Sigmoid colon (tissue), 7 donors: ENCODE results near the gene ZNF138. TPM values are rescaled to one million over a fixed set of nuclear protein-coding genes. Genes with fewer than 3 reads are reported as not detected.
"Not testable (repeated sequence)": the region's sequence is repeated elsewhere in the genome, so short reads cannot be mapped to it uniquely, and the experiment has no call there.

Source experiments
- DNase-seq: peaks from one replicate; pipeline ENCODE4 v3.0.0-alpha.2; 2019
- H3K27ac ChIP-seq, 4 donors: fragments of 200-600 bp; sonication (generic); one replicate each; pipeline ENCODE4 v1.5.1; 2016 to 2019; ENCODE audit warnings: mild to moderate bottlenecking in 1 of 4
- H3K27me3 ChIP-seq, 3 donors: fragments of 200-600 bp; sonication (generic); one replicate each; pipeline ENCODE4 v1.5.1; 2019; ENCODE audit warnings: mild to moderate bottlenecking in 1 of 3
- H3K36me3 ChIP-seq, 4 donors: fragments of 200-600 bp; sonication (generic); one replicate each; pipeline ENCODE4 v1.5.1; 2016 to 2019
- H3K4me1 ChIP-seq, 4 donors: fragments of 200-600 bp; sonication (generic); one replicate each; pipeline ENCODE4 v1.5.1; 2017 to 2019
- H3K4me3 ChIP-seq, 4 donors: fragments of 200-600 bp; sonication (generic); one replicate each; pipeline ENCODE4 v1.5.1; 2017 to 2019; ENCODE audit warnings: mild to moderate bottlenecking in 2 of 4, moderate library complexity in 1 of 4
- H3K9me3 ChIP-seq, 4 donors: fragments of 200-600 bp in 3 of 4; sonication (generic) in 3 of 4; one replicate each; pipeline versions ENCODE4 v1.5.1 to v1.6.1; 2013 to 2019
- EP300 ChIP-seq, 4 donors: sonication (generic); formaldehyde crosslinking; IDR thresholded peaks; one replicate each; pipeline ENCODE4 v1.6.1; 2017; ENCODE audit warnings: antibody characterized with exemption in 4 of 4
- POLR2A ChIP-seq, 2 donors: fragments of 450-650 bp; IDR thresholded peaks; one replicate each; pipeline ENCODE4 v1.6.1; 2016; ENCODE audit warnings: antibody characterized with exemption in 2 of 2, mild to moderate bottlenecking in 2 of 2, moderate library complexity in 2 of 2
- POLR2AphosphoS5 ChIP-seq, 4 donors: sonication (generic); formaldehyde crosslinking; IDR thresholded peaks; one replicate each; pipeline ENCODE4 v1.6.1; 2017; ENCODE audit warnings: antibody characterized with exemption in 4 of 4
- WGBS, 2 donors: extraction: QIAGEN DNeasy Blood & Tissue Kit; methylation state at CpG; one replicate each; pipeline ENCODE4 v1.1.7; 2013; 5-methylcytosine and 5-hydroxymethylcytosine counted together
- intact Hi-C: fragments of 100-400 bp; cut with DNase I; formaldehyde crosslinking; loops from one replicate; pipeline ENCODE4 v1.15.1; 2023
- polyA plus RNA-seq, 3 donors: library from polyadenylated mRNA; stranded (reverse); fragments of 200-250 nt; gene quantifications; one replicate each; pipeline ENCODE4 v1.2.3, GENCODE V29; 2013
- total RNA-seq, 4 donors: library from RNA; depleted of rRNA; stranded (reverse); fragments of >200 nt; gene quantifications; one replicate each; pipeline ENCODE4 v1.1.0, GENCODE V29; 2016
- TF ChIP-seq, protein P1 (sequence below), 4 experiments: fragments of 450-650 bp in 3 of 4; fragments of 200-600 bp in 1 of 4; IDR thresholded peaks; one replicate each; pipeline ENCODE4 v1.5.1; 2016 to 2019; ENCODE audit warnings: antibody characterized with exemption in 4 of 4, mild to moderate bottlenecking in 3 of 4, moderate library complexity in 2 of 4
- donor health status: healthy with polysubstance abuse.
- donor health status: Bipolar disorder and iron deficiency.
- donor health status: healthy.

Gene ZNF138
- total and polyA plus RNA-seq, 7 donors: 3.9 to 26.0 (median 8.4) TPM

DNA sequence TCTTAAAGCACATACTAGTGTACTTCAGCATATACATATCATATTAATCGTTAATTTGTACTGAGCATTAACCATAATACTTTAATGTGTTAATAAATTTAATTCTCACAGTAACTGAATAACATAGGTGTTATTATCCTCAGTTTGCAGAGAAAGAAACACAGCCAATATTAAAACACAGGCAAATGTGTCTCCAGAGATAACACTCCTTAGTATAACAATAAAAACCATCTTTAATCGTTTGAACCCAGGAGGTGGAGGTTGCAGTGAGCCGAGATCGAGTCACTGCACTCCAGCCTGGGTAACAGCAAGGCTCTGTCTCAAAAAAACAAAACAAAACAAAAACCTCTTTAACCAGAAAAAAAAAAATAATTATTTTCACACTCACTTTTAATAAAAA is 59.5 kb downstream of the ZNF138 start:
- 77 to 91% methylated on average over 4 of the region's 4 CpGs for WGBS, 2 donors
- TF ChIP-seq EP300 (IDR thresholded peaks at IDR 0.05): no peak
- no peak for TF ChIP-seq POLR2A (IDR thresholded peaks at IDR 0.05)
- TF ChIP-seq POLR2AphosphoS5 (IDR thresholded peaks at IDR 0.05): no peak
- TF ChIP-seq, protein P1, sequence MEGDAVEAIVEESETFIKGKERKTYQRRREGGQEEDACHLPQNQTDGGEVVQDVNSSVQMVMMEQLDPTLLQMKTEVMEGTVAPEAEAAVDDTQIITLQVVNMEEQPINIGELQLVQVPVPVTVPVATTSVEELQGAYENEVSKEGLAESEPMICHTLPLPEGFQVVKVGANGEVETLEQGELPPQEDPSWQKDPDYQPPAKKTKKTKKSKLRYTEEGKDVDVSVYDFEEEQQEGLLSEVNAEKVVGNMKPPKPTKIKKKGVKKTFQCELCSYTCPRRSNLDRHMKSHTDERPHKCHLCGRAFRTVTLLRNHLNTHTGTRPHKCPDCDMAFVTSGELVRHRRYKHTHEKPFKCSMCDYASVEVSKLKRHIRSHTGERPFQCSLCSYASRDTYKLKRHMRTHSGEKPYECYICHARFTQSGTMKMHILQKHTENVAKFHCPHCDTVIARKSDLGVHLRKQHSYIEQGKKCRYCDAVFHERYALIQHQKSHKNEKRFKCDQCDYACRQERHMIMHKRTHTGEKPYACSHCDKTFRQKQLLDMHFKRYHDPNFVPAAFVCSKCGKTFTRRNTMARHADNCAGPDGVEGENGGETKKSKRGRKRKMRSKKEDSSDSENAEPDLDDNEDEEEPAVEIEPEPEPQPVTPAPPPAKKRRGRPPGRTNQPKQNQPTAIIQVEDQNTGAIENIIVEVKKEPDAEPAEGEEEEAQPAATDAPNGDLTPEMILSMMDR (IDR thresholded peaks at IDR 0.05): no peak
- Histone ChIP-seq H3K9me3 (no peaks in the 10 kb centered on the region), H3K4me3 (no peak overlapping the region), H3K27me3 (no peaks in the 10 kb centered on the region), H3K27ac (no peak overlapping the region), H3K36me3 (no peaks in the 10 kb centered on the region), H3K4me1 (no peaks in the 10 kb centered on the region)
- intact Hi-C loops: no loop called here
- no peak for DNase-seq

DNA sequence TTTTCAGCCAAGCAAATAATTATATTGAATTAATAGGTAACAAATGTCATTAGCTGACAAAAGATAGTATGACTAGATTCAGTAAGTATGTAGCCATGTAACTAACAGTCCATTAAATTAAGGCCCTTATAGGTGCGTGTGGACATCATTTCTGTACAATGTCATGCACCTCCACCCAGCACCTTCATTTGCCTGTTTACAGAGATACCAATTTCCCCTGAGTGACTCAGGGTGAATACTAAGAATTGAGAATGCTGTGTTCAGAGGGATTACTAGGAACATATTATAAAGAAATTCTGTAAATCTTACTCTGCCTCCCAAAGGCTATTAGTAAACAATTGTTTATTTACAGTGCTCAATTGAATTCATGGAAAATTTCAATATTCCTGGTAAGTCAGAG is 60.7 kb downstream of the ZNF138 start:
- DNase-seq: no peak
- TF ChIP-seq EP300 (IDR thresholded peaks at IDR 0.05): no peak
- no peak for TF ChIP-seq POLR2A (IDR thresholded peaks at IDR 0.05)
- no peak for TF ChIP-seq POLR2AphosphoS5 (IDR thresholded peaks at IDR 0.05)
- TF ChIP-seq, protein P1 (IDR thresholded peaks at IDR 0.05): no peak
- H3K36me3 ChIP-seq: no peaks in the 10 kb centered on the region
- no peak overlapping the region for H3K27ac ChIP-seq
- no peaks in the 10 kb centered on the region for H3K27me3 ChIP-seq
- H3K4me1 ChIP-seq: no peaks in the 10 kb centered on the region
- intact Hi-C loops: no loop called here
- H3K9me3 ChIP-seq: no peaks in the 10 kb centered on the region
- no peak overlapping the region for H3K4me3 ChIP-seq
- 76 to 88% methylated on average over 1 of the region's 1 CpG for WGBS, 2 donors

DNA sequence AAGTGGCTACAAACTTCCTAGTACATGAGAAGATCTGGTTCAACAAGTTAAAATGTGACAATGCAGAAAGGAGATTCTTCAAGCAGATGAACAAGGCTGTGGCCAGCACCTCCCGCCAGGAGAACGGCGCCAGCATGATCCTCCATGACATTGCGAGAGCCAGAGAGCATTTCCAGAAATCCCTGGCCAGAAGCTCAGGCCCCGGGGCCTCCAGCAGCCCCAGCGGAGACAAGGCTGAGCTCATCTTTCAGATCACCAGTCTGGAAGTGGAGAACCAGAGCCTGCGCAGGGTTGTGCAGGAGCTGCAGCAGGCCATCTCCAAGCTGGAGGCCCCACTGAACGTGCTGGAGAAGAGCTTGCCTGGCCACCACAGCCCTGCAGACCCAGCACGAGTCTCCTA is 68.8 kb downstream of the ZNF138 start:
- no peak overlapping the region for H3K4me3 ChIP-seq
- no peaks in the 10 kb centered on the region for H3K4me1 ChIP-seq
- DNase-seq: no peak
- no peak overlapping the region for H3K27ac ChIP-seq
- TF ChIP-seq, protein P1 (IDR thresholded peaks at IDR 0.05): no peak
- TF ChIP-seq POLR2A (IDR thresholded peaks at IDR 0.05): no peak
- no peak for TF ChIP-seq POLR2AphosphoS5 (IDR thresholded peaks at IDR 0.05)
- TF ChIP-seq EP300 (IDR thresholded peaks at IDR 0.05): no peak
- intact Hi-C loops: no loop called here
- no peaks in the 10 kb centered on the region for H3K27me3 ChIP-seq
- no peaks in the 10 kb centered on the region for H3K36me3 ChIP-seq
- H3K9me3 ChIP-seq: no peaks in the 10 kb centered on the region
- 90 to 93% methylated on average over 9 of the region's 9 CpGs for WGBS, 2 donors

- intact Hi-C loops, DNase-seq, H3K4me3 ChIP-seq, H3K27me3 ChIP-seq, H3K4me1 ChIP-seq, H3K36me3 ChIP-seq, H3K9me3 ChIP-seq, H3K27ac ChIP-seq: not testable (repeated sequence)
- 86 to 90% methylated on average over 3 of the region's 3 CpGs for WGBS, 2 donors
These were observed 69.3 kb downstream of the ZNF138 start for GRCh38 chr7:64863530-64863929.

- no peaks in the 10 kb centered on the region for H3K27me3 ChIP-seq
- no peak for DNase-seq
- no peaks in the 10 kb centered on the region for H3K9me3 ChIP-seq
- H3K4me1 ChIP-seq: no peaks in the 10 kb centered on the region
- 84 to 88% methylated on average over 7 of the region's 7 CpGs for WGBS, 2 donors
- H3K4me3 ChIP-seq: no peak overlapping the region
- H3K36me3 ChIP-seq: no peaks in the 10 kb centered on the region
- H3K27ac ChIP-seq: no peak overlapping the region
- intact Hi-C loops: no loop called here
- TF ChIP-seq, protein P1 (IDR thresholded peaks at IDR 0.05): no peak
- TF ChIP-seq POLR2AphosphoS5 (IDR thresholded peaks at IDR 0.05) (no peak), EP300 (IDR thresholded peaks at IDR 0.05) (no peak), POLR2A (IDR thresholded peaks at IDR 0.05) (no peak)
These were observed 69.7 kb downstream of the ZNF138 start for GRCh38 chr7:64863969-64864368.
